C4-2B (cell line): ENCODE measurements around the gene TMEM229A.

ENCODE experiments used
- H3K27ac ChIP-seq: fragments of 450-650 bp; 2 replicates; pipeline ENCODE4 v1.5.1; 2017
- ZFX ChIP-seq: fragments of 450-650 bp; IDR thresholded peaks from 2 replicates; pipeline ENCODE4 v1.6.1; 2017
- TF ChIP-seq, protein P1 (sequence below): fragments of 450-650 bp; conservative IDR thresholded peaks from 2 replicates; pipeline ENCODE4 v1.5.1; 2017; ENCODE audit warnings: mild to moderate bottlenecking

The TMEM229A gene

DNA sequence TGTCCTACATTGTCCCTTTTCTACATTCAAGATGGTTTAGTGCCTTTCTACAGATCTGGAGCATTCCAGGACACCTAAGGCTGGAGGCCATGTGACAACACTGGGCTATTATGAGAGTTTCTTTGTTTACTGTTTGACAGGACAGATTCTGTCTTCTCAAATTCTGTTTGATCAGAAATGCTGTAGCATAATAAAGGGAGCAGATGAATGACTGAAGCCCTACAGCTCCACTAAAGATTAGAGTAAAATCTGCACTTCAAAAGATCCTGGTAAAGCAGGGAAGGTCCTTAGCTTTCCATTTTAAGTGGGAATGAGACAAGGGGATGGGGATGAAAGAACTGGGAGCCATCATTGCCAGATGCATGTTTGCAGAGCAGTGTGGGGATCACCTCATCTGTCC, 38.4 kb downstream of the TMEM229A start:
- H3K27ac ChIP-seq, result no peak overlapping the region
- TF ChIP-seq ZFX, result no peak
- TF ChIP-seq, protein P1, sequence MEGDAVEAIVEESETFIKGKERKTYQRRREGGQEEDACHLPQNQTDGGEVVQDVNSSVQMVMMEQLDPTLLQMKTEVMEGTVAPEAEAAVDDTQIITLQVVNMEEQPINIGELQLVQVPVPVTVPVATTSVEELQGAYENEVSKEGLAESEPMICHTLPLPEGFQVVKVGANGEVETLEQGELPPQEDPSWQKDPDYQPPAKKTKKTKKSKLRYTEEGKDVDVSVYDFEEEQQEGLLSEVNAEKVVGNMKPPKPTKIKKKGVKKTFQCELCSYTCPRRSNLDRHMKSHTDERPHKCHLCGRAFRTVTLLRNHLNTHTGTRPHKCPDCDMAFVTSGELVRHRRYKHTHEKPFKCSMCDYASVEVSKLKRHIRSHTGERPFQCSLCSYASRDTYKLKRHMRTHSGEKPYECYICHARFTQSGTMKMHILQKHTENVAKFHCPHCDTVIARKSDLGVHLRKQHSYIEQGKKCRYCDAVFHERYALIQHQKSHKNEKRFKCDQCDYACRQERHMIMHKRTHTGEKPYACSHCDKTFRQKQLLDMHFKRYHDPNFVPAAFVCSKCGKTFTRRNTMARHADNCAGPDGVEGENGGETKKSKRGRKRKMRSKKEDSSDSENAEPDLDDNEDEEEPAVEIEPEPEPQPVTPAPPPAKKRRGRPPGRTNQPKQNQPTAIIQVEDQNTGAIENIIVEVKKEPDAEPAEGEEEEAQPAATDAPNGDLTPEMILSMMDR, result no peak

DNA sequence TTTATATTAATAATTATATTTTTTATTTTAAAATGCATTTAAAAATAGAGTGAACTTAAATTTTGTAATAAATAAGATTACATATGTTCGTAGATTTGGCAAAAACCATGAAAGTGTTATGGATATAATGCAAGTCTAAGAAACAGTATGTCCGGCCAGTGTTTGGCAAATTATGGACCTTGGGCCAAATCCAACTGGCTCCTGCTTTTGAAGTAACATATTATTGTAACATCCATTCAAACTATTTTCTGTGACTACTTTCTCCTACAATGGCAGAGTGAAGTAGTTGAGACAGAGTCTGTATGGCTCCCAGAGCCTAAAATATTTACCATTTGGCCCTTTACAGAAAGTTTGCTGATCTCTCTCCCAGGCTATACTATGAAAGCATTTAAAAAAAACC, 38.9 kb downstream of the TMEM229A start:
- TF ChIP-seq ZFX, result no peak
- TF ChIP-seq, protein P1, result no peak
- no peak overlapping the region for H3K27ac ChIP-seq

DNA sequence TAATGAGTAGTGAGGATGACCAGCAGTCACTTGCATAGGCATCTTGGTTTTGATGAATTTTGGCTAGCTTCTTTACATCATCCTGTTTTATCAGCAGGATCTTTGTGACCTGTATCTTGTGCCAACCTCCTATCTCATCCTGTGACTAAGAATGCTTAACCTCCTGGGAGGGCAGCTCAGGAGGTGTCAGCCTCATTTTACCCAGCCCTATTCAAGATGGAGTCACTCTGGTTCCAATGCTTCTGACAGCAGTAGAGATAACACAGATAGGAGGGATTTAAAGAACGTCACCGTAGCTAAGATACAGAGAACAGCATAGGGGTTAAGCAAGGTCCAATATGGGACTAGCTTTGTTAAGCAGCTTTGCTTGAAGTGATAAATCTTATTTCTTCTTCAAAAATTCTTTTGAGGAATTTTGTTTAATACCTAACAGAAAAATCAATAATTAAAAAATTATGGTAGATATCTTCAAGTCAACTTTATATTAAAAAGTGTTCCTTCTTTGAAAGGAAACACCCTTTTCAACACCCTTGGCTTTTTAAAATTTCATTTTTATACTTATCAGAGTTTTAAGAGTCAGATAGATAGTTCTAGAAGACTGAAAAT, 39.9 kb downstream of the TMEM229A start:
- no peak for TF ChIP-seq ZFX
- TF ChIP-seq, protein P1, result no peak
- no peak overlapping the region for H3K27ac ChIP-seq

DNA sequence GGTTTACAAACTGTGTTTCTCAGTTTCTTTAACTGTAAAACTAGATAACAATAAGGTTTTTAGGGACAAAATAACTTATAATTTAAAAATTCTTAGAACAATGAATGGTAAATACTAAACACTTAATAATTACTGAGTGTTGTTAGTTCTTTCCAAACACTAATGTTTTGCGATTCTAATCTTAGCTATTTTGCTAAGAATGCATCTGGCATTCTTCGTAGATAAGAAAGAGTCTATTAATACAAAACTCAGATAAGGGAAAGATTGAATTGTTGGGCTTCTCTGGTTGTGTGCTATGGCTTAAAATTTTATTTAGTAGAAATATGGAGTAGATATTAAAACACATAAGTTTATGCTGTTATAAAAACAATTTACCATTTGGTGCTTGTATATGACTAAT, 45.4 kb downstream of the TMEM229A start:
- TF ChIP-seq, protein P1, result no peak
- TF ChIP-seq ZFX, result no peak
- no peak overlapping the region for H3K27ac ChIP-seq
